Coronary artery (tissue), 2 donors: Measurements from ENCODE around the gene HMOX2.

ENCODE experiments used
- DNase-seq: peaks from one replicate; pipeline ENCODE4 v3.0.0-alpha.2; 2017; ENCODE audit warnings: low spot score
- H3K27ac ChIP-seq, 2 donors: fragments of 200-600 bp; sonication (generic); one replicate each; pipeline ENCODE4 v1.5.1; 2016 to 2019
- H3K4me3 ChIP-seq: fragments of 200-600 bp; sonication (generic); 2 replicates; pipeline ENCODE4 v1.5.1; 2016; ENCODE audit warnings: mild to moderate bottlenecking, moderate library complexity
- CTCF ChIP-seq: fragments of 200-600 bp; sonication (generic); IDR thresholded peaks from one replicate; pipeline ENCODE4 v1.5.1; 2019; ENCODE audit warnings: antibody characterized with exemption

Gene HMOX2

GRCh38 chr16:4544473-4544872 is 68.3 kb downstream of the HMOX2 start:
- no peak for DNase-seq
- Histone ChIP-seq H3K4me3 (no peak overlapping the region), H3K27ac (no peak overlapping the region)
- no peak for TF ChIP-seq CTCF

- H3K27ac ChIP-seq = no peak overlapping the region
- no peak overlapping the region for H3K4me3 ChIP-seq
- no peak for DNase-seq
- TF ChIP-seq CTCF = no peak
These were observed 71.9 kb downstream of the HMOX2 start for GRCh38 chr16:4548124-4548523.

- TF ChIP-seq CTCF = no peak
- no peak for DNase-seq
- Histone ChIP-seq H3K27ac (no peak overlapping the region), H3K4me3 (no peak overlapping the region)
These were observed 74.4 kb downstream of the HMOX2 start for GRCh38 chr16:4550591-4550990.

GRCh38 chr16:4552541-4552940 is 76.3 kb downstream of the HMOX2 start:
- Histone ChIP-seq H3K27ac (no peak overlapping the region), H3K4me3 (no peak overlapping the region)
- no peak for DNase-seq
- no peak for TF ChIP-seq CTCF

- H3K27ac ChIP-seq = no peak within 1 kb of the TSS
- DNase-seq = no peak
- no peak for TF ChIP-seq CTCF
- H3K4me3 ChIP-seq = no peak within 1 kb of the TSS
These were observed 79.9 kb downstream of the HMOX2 start, which contains the start of gene C16orf96 for GRCh38 chr16:4556112-4556511. Gene C16orf96 (plus strand): TSS chr16:4556340. CDS start chr16:4556490, 150 bp downstream.

- Histone ChIP-seq H3K4me3 (no peak overlapping the region), H3K27ac (no peak overlapping the region)
- TF ChIP-seq CTCF = no peak
- no peak for DNase-seq
These were observed 80.4 kb downstream of the HMOX2 start for GRCh38 chr16:4556580-4556979.

- DNase-seq = no peak
- no peak overlapping the region for H3K4me3 ChIP-seq
- H3K27ac ChIP-seq = no peak overlapping the region
- no peak for TF ChIP-seq CTCF
These were observed 81.8 kb downstream of the HMOX2 start for GRCh38 chr16:4557973-4558372.
